Ishikawa (cell line): Measurements from ENCODE around the gene FA2H.

Experiments
- CEBPB ChIP-seq: IDR thresholded peaks from 2 replicates; pipeline ENCODE4 v1.6.1; 2012
- CREB1 ChIP-seq: IDR thresholded peaks from 2 replicates; pipeline ENCODE4 v1.6.1; 2012; ENCODE audit warnings: low read depth
- EGR1 ChIP-seq: IDR thresholded peaks from 2 replicates; pipeline ENCODE4 v1.6.1; 2012
- EP300 ChIP-seq: IDR thresholded peaks from 2 replicates; pipeline ENCODE4 v1.6.1; 2012; ENCODE audit warnings: borderline replicate concordance
- NFIC ChIP-seq: IDR thresholded peaks from 2 replicates; pipeline ENCODE4 v1.6.1; 2012
- TF ChIP-seq, protein P1 (sequence below): IDR thresholded peaks from 2 replicates; pipeline ENCODE4 v1.6.1; 2012; ENCODE audit warnings: low read depth, mild to moderate bottlenecking
- TF ChIP-seq, protein P2 (sequence below): IDR thresholded peaks from 2 replicates; pipeline ENCODE4 v1.6.1; 2012

GRCh38 chr16:74737521-74737920 is 37.1 kb downstream of the FA2H start:
- TF ChIP-seq, protein P1, sequence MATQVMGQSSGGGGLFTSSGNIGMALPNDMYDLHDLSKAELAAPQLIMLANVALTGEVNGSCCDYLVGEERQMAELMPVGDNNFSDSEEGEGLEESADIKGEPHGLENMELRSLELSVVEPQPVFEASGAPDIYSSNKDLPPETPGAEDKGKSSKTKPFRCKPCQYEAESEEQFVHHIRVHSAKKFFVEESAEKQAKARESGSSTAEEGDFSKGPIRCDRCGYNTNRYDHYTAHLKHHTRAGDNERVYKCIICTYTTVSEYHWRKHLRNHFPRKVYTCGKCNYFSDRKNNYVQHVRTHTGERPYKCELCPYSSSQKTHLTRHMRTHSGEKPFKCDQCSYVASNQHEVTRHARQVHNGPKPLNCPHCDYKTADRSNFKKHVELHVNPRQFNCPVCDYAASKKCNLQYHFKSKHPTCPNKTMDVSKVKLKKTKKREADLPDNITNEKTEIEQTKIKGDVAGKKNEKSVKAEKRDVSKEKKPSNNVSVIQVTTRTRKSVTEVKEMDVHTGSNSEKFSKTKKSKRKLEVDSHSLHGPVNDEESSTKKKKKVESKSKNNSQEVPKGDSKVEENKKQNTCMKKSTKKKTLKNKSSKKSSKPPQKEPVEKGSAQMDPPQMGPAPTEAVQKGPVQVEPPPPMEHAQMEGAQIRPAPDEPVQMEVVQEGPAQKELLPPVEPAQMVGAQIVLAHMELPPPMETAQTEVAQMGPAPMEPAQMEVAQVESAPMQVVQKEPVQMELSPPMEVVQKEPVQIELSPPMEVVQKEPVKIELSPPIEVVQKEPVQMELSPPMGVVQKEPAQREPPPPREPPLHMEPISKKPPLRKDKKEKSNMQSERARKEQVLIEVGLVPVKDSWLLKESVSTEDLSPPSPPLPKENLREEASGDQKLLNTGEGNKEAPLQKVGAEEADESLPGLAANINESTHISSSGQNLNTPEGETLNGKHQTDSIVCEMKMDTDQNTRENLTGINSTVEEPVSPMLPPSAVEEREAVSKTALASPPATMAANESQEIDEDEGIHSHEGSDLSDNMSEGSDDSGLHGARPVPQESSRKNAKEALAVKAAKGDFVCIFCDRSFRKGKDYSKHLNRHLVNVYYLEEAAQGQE, result no peak
- TF ChIP-seq EP300 (no peak), CEBPB (no peak), EGR1 (no peak), NFIC (no peak), CREB1 (no peak)
- TF ChIP-seq, protein P2, sequence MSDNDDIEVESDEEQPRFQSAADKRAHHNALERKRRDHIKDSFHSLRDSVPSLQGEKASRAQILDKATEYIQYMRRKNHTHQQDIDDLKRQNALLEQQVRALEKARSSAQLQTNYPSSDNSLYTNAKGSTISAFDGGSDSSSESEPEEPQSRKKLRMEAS, result no peak
